Measurements from ENCODE around the gene EXOC6B. TPM values are rescaled to one million over a fixed set of nuclear protein-coding genes. Genes with fewer than 3 reads are reported as not detected.

EXOC6B gene
- total and polyA plus RNA-seq, 2 experiments from 2014 or later, result 8.9 to 18.3 TPM

DNA sequence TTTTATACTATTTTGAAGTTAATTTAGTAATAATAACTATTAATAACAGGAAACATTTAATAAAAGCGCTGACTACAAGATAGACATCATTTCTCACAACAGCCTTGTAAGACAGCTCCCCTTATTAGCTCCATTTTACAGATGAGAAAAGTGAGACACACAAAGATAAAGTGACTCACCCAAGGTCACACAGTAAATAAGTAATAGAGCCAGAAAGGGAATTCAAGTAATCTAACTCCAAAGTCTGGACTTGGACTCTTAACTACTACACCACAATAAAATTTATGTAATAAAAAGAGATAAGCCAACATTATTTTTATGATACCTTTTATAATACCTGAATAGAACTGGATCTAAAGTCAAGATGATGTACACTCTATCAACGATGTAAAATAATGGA, 25.3 kb downstream of the EXOC6B start:
- Histone ChIP-seq H3K4me1 (ENCODE audit: insufficient read depth) (peaks cover 9% of the 10 kb centered on the region), H3K9ac (no peak overlapping the region), H3K9me3 (ENCODE audit: low read depth) (no peaks in the 10 kb centered on the region), H4K20me1 (ENCODE audit: insufficient read depth) (peaks cover 4% of the 10 kb centered on the region; the same call in 1 of the 2 replicates), H3K79me2 (ENCODE audit: insufficient read depth) (peaks cover 6% of the 10 kb centered on the region; the same call in 1 of the 2 replicates), H3K9me2 (ENCODE audit: insufficient read depth) (no peaks in the 10 kb centered on the region), H3K27ac (no peak overlapping the region), H3K4me2 (ENCODE audit: unreplicated experiment) (no peak overlapping the region), H3K4me3 (no peak overlapping the region), H3F3A (ENCODE audit: insufficient read depth) (peaks cover 9% of the 10 kb centered on the region; the same call in 1 of the 2 replicates), H2AFZ (no peak overlapping the region), H3K27me3 (replicated peaks; ENCODE audit: insufficient read depth) (no peaks in the 10 kb centered on the region), H3K36me3 (ENCODE audit: low read depth) (no peaks in the 10 kb centered on the region)
- DNase-seq, result no peak
- TF ChIP-seq EZH2 (IDR thresholded peaks at IDR 0.05; ENCODE audit: insufficient read depth, poor library complexity, severe bottlenecking), result no peak
- no peak for TF ChIP-seq EZH2phosphoT487 (IDR thresholded peaks at IDR 0.05; ENCODE audit: insufficient read depth, low read depth)
- WGBS, 2 experiments (ENCODE audit: low coverage in 1 of 2, low lambda C conversion rate in 2 of 2, missing lambda C conversion rate in 2 of 2), result 95 to 100% methylated on average over 2 of the region's 2 CpGs
- in situ Hi-C loops (cut with MboI), result no loop called here

DNA sequence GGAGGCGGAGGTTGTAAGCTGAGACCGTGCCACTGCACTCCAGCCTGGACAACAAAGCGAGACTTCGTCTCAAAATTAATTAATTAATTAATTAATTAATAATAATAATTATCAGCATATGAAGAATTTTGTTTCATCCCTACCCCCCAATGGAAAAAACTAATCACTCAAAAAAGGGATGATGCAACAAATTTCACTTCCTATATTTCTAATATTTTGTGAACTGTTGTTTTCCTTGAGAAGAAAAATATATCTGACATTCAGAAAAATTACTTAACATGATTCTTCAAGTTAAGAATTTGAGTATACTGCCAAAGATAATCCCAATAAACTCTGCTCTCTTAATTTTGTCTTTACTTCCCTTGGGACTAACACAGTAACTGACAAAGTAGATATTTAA, 28.1 kb downstream of the EXOC6B start:
- H3K9me3 ChIP-seq (ENCODE audit: low read depth), result no peaks in the 10 kb centered on the region
- no peaks in the 10 kb centered on the region for H3K27me3 ChIP-seq (replicated peaks; ENCODE audit: insufficient read depth)
- WGBS, 2 experiments (ENCODE audit: low coverage in 1 of 2, low lambda C conversion rate in 2 of 2, missing lambda C conversion rate in 2 of 2), result 89 to 96% methylated on average over 4 of the region's 4 CpGs
- no peak overlapping the region for H3K4me2 ChIP-seq (ENCODE audit: unreplicated experiment)
- no peaks in the 10 kb centered on the region for H3K36me3 ChIP-seq (ENCODE audit: low read depth)
- H3K4me1 ChIP-seq (ENCODE audit: insufficient read depth), result peaks cover 20% of the 10 kb centered on the region
- H3K9me2 ChIP-seq (ENCODE audit: insufficient read depth), result no peaks in the 10 kb centered on the region
- peaks cover 11% of the 10 kb centered on the region for H3F3A ChIP-seq (ENCODE audit: insufficient read depth)
- H3K79me2 ChIP-seq (ENCODE audit: insufficient read depth), result peaks cover 20% of the 10 kb centered on the region
- DNase-seq, result no peak
- no peak overlapping the region for H3K27ac ChIP-seq
- no peak overlapping the region for H2AFZ ChIP-seq
- H3K4me3 ChIP-seq, result no peak overlapping the region
- TF ChIP-seq EZH2 (IDR thresholded peaks at IDR 0.05; ENCODE audit: insufficient read depth, poor library complexity, severe bottlenecking) (no peak), EZH2phosphoT487 (IDR thresholded peaks at IDR 0.05; ENCODE audit: insufficient read depth, low read depth) (no peak)
- in situ Hi-C loops (cut with MboI), result no loop called here
- no peak overlapping the region for H3K9ac ChIP-seq
- H4K20me1 ChIP-seq (ENCODE audit: insufficient read depth), result peaks cover 6% of the 10 kb centered on the region; the same call in 1 of the 2 replicates

DNA sequence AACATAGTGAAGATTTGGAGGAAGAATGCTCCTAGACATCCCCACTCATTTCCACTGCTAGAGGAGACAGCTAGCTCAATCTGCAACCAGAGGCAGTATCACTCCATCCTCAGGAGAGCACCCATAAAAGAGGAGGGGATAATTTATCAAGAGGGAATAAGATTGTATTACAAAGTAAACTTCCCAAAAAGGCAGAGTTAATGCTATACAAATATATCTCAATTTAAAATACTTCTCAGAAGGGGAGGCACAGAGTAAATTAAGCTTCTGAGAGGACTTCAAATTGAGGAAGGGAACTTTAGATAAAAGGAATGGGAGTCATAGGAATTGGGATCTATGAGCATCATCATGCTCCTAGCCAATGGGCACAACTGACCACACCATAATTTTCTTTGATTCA, 29.1 kb downstream of the EXOC6B start:
- TF ChIP-seq EZH2 (IDR thresholded peaks at IDR 0.05; ENCODE audit: insufficient read depth, poor library complexity, severe bottlenecking) (no peak), EZH2phosphoT487 (IDR thresholded peaks at IDR 0.05; ENCODE audit: insufficient read depth, low read depth) (no peak)
- peaks cover 18% of the 10 kb centered on the region for H3K4me1 ChIP-seq (ENCODE audit: insufficient read depth)
- no peaks in the 10 kb centered on the region for H3K27me3 ChIP-seq (replicated peaks; ENCODE audit: insufficient read depth)
- no peaks in the 10 kb centered on the region for H3K9me3 ChIP-seq (ENCODE audit: low read depth)
- no peak overlapping the region for H3K9ac ChIP-seq
- H3K9me2 ChIP-seq (ENCODE audit: insufficient read depth), result no peaks in the 10 kb centered on the region
- no peak for DNase-seq
- no peak overlapping the region for H3K27ac ChIP-seq
- H3K4me2 ChIP-seq (ENCODE audit: unreplicated experiment), result no peak overlapping the region
- in situ Hi-C loops (cut with MboI), result no loop called here
- no peak overlapping the region for H2AFZ ChIP-seq
- peaks cover 22% of the 10 kb centered on the region for H3K79me2 ChIP-seq (ENCODE audit: insufficient read depth)
- no peak overlapping the region for H3K4me3 ChIP-seq
- H3F3A ChIP-seq (ENCODE audit: insufficient read depth), result peaks cover 9% of the 10 kb centered on the region; the same call in 1 of the 2 replicates
- H3K36me3 ChIP-seq (ENCODE audit: low read depth), result no peaks in the 10 kb centered on the region
- H4K20me1 ChIP-seq (ENCODE audit: insufficient read depth), result 0 out of 2 replicates have a peak, but pooled peaks cover 3% of the 10 kb centered on the region

DNA sequence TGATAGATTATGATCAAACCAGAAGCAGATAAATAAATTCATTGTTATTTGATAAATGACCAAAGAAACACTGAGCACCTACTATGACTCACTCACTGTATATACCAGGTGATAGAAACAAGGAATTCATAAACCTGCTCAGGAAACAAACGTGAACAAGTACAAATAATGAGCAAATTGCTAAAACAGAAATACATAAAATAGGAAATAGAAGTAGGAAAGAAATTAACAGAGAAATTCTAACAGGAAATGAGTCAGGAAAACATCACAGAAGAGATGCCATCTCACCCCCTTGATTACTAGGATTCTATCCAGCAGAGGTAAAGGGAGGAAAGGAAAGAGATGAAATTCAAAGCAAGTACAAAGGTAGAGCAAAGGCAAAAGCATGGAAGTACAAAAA, 31.3 kb downstream of the EXOC6B start:
- Histone ChIP-seq H3K27me3 (replicated peaks; ENCODE audit: insufficient read depth) (no peaks in the 10 kb centered on the region), H3K79me2 (ENCODE audit: insufficient read depth) (peaks cover 32% of the 10 kb centered on the region), H3K9me2 (ENCODE audit: insufficient read depth) (no peaks in the 10 kb centered on the region), H4K20me1 (ENCODE audit: insufficient read depth) (0 out of 2 replicates have a peak, but pooled peaks cover 3% of the 10 kb centered on the region), H3K4me3 (no peak overlapping the region), H3K36me3 (ENCODE audit: low read depth) (no peaks in the 10 kb centered on the region), H3F3A (ENCODE audit: insufficient read depth) (peaks cover 9% of the 10 kb centered on the region), H3K4me1 (ENCODE audit: insufficient read depth) (peaks cover 19% of the 10 kb centered on the region), H3K9me3 (ENCODE audit: low read depth) (no peaks in the 10 kb centered on the region), H3K4me2 (ENCODE audit: unreplicated experiment) (peak overlapping the region; percentile 44), H2AFZ (no peak overlapping the region), H3K9ac (peak overlapping the region; percentile 26; the same call in 1 of the 2 replicates), H3K27ac (peak overlapping the region; percentile 24; the same call in 1 of the 2 replicates)
- DNase-seq, result peak; percentile 38
- 24 to 32% methylated on average over 1 of the region's 1 CpG for WGBS, 2 experiments (ENCODE audit: low coverage in 1 of 2, low lambda C conversion rate in 2 of 2, missing lambda C conversion rate in 2 of 2)
- no peak for TF ChIP-seq EZH2phosphoT487 (IDR thresholded peaks at IDR 0.05; ENCODE audit: insufficient read depth, low read depth)
- TF ChIP-seq EZH2 (IDR thresholded peaks at IDR 0.05; ENCODE audit: insufficient read depth, poor library complexity, severe bottlenecking), result no peak
- in situ Hi-C loops (cut with MboI), result no loop called here
